ENCODE data around the gene TNIK.

DNA sequence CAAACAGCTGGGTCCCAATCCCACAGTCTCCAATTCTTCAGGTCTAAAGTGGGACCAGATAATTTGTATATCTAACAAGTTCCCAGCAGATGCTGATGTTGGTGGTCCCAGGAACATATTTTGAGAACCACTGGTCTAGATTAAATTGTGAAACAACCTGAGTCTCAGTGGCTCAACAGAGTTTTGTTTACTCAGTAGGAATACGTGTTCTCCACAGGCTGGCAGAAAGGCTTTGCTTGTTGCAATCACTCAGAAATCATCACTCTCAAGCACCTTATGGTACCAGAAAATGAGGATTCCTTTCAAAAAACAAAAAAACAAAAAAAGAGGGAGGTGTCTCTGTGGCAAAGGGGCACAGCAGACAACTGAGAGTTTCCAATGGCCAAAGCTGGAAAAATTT, 118.0 kb downstream of the TNIK start:
- TF ChIP-seq, protein P1, sequence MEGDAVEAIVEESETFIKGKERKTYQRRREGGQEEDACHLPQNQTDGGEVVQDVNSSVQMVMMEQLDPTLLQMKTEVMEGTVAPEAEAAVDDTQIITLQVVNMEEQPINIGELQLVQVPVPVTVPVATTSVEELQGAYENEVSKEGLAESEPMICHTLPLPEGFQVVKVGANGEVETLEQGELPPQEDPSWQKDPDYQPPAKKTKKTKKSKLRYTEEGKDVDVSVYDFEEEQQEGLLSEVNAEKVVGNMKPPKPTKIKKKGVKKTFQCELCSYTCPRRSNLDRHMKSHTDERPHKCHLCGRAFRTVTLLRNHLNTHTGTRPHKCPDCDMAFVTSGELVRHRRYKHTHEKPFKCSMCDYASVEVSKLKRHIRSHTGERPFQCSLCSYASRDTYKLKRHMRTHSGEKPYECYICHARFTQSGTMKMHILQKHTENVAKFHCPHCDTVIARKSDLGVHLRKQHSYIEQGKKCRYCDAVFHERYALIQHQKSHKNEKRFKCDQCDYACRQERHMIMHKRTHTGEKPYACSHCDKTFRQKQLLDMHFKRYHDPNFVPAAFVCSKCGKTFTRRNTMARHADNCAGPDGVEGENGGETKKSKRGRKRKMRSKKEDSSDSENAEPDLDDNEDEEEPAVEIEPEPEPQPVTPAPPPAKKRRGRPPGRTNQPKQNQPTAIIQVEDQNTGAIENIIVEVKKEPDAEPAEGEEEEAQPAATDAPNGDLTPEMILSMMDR (IDR thresholded peaks at IDR 0.05; ENCODE audit: low read depth, low read length): no peak
- TF ChIP-seq EZH2phosphoT487 (IDR thresholded peaks at IDR 0.05; ENCODE audit: low read depth): no peak
